ENCODE measurements around the gene IP6K3. TPM values are rescaled to one million over a fixed set of nuclear protein-coding genes. Genes with fewer than 3 reads are reported as not detected.
A peak's percentile ranks its signal among the peaks of the same experiment; 100 is the strongest.

IP6K3 gene
- total and polyA plus RNA-seq, 3 donors from 2014 or later, result 0.15 to 0.16 TPM; not detected in 1

DNA sequence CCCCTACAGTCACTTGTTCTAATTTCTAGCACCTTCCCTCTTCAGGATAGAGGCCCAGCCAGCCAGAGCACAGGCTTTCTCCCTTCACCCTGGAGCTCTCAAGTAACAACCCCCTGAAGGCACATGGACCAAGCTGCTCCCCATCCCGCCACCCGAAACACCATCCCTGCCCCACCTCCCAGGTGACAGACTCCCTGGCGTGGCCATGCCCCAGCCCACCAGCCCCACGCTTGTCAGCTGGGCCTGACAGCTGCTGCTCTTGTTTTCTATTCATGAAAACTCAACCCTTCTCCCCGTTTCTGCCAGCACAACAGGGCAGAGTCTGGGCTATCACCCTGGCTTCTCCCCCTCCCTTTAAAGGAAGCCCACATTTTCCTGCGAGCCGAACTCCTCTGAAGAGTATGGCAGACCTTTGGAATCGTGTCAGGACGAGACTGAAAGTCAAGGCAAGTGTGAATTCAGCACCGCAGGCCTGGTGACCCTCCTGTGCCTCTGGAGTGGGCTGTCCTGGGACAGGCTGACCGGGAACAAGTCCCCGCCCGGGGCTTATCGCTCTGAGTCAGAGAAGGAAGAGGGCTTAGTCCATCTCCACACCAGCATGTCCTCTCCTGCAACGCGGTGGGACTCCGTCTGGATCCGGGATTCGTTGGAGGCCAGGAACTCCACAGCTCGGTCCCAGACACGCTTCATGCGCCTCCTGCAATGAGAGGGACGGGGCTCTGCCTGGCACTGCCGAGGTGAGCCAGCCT is 25.6 kb upstream of the IP6K3 start:
- 58 to 69% methylated on average over 22 to 24 of the region's 24 CpGs for WGBS, 2 donors
- Histone ChIP-seq H3K27ac (peak overlapping the region; percentile 66 to 77), H3K4me3 (peak overlapping the region in 1 of 2 donors; percentile 15), H3K36me3 (ENCODE audit: low read depth, missing control alignments) (peaks cover 4% of the 10 kb centered on the region), H3K9me3 (no peaks in the 10 kb centered on the region), H3K27me3 (no peaks in the 10 kb centered on the region), H3K4me1 (peaks cover 24% of the 10 kb centered on the region)
- no peak for DNase-seq
- TF ChIP-seq, protein P1, sequence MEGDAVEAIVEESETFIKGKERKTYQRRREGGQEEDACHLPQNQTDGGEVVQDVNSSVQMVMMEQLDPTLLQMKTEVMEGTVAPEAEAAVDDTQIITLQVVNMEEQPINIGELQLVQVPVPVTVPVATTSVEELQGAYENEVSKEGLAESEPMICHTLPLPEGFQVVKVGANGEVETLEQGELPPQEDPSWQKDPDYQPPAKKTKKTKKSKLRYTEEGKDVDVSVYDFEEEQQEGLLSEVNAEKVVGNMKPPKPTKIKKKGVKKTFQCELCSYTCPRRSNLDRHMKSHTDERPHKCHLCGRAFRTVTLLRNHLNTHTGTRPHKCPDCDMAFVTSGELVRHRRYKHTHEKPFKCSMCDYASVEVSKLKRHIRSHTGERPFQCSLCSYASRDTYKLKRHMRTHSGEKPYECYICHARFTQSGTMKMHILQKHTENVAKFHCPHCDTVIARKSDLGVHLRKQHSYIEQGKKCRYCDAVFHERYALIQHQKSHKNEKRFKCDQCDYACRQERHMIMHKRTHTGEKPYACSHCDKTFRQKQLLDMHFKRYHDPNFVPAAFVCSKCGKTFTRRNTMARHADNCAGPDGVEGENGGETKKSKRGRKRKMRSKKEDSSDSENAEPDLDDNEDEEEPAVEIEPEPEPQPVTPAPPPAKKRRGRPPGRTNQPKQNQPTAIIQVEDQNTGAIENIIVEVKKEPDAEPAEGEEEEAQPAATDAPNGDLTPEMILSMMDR (IDR thresholded peaks at IDR 0.05), result no peak
- no peak for TF ChIP-seq POLR2A (IDR thresholded peaks at IDR 0.05)
- intact Hi-C loops (cut with DNase I; ENCODE audit: low total_unique reads), result loop anchor here (10.0 kb wide), 1 partner anchor 253 kb away; no protein-coding TSS in a partner anchor

DNA sequence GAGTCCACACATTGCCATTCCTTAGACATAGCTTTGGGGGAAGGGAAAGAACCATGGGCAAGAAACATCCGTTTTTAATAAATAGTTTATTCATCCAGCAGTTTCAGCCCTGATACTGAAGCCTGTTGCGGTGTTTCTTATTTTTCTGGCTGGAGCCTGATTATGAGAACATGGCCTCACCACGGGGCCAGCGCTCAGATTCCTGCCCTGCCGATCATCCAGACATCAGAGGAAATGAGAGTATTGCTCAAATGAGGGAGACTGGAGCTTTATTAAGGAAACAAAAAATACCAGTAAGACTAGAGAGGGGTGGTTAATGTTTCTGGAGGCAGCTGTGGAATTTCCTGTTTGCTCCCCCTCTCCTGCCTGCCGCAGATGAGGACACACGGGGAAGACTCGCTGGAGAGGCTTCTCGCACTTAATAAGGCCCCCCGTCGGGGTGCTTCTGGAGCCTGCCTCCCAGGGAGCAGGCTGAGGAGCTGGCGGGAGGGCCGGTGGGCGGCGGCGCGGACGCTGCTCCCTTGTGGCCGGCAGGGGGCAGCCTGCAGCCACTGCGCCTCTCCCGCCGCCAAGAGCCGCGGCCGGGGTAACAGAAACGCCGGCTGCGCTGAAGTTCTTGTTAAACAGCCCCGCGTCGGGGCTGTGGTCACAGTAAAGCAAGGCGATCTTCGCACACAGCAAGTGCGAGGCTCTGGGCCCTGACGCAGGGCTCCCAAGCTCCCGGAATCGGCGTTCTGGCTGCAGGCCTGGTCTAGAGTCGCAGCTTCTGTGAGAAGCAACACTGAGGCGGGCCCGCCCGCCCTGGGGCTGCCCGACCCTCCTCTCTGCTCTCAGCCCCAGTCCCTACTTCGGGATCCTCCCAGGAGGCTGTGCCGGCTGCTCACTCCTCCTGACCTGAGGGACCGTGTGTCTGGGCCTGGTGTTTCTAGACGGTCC is 24.7 kb upstream of the IP6K3 start:
- H3K27ac ChIP-seq, result peak overlapping the region; percentile 66 to 77
- 12 to 19% methylated on average over 20 to 47 of the region's 47 CpGs for WGBS, 2 donors
- peak; percentile 78 for DNase-seq
- peaks cover under 1% of the 10 kb centered on the region for H3K36me3 ChIP-seq (ENCODE audit: low read depth, missing control alignments)
- H3K9me3 ChIP-seq, result no peaks in the 10 kb centered on the region
- H3K4me1 ChIP-seq, result peaks cover 24% of the 10 kb centered on the region
- TF ChIP-seq, protein P1 (IDR thresholded peaks at IDR 0.05), result peak; percentile 89 to 93 (median 91)
- no peak for TF ChIP-seq POLR2A (IDR thresholded peaks at IDR 0.05)
- intact Hi-C loops (cut with DNase I; ENCODE audit: low total_unique reads), result loop anchor here (10.0 kb wide), 1 partner anchor 253 kb away; no protein-coding TSS in a partner anchor
- H3K27me3 ChIP-seq, result no peaks in the 10 kb centered on the region
- H3K4me3 ChIP-seq, result peak overlapping the region in 1 of 2 donors; percentile 15

DNA sequence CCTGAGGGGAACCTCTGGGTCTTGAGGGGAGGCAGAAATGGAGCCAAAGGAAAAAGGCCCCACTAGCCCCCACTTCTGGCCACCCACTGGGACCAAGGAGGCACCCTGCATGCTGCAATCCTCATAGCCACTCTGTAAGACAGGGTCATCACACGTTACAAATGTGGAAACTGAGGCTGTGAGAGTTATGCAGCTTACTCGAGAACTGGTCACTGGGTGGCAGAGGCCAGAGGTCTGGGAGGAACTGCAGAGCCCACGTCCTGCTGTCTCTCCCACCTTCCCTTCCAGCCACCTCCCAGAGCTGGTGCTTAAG is 24.1 kb upstream of the IP6K3 start:
- Histone ChIP-seq H3K4me1 (peaks cover 24% of the 10 kb centered on the region), H3K27ac (peak overlapping the region; percentile 66 to 77), H3K4me3 (no peak overlapping the region), H3K27me3 (no peaks in the 10 kb centered on the region), H3K9me3 (no peaks in the 10 kb centered on the region), H3K36me3 (ENCODE audit: low read depth, missing control alignments) (no peaks in the 10 kb centered on the region)
- 37 to 46% methylated on average over 2 to 3 of the region's 3 CpGs for WGBS, 2 donors
- DNase-seq, result no peak
- no peak for TF ChIP-seq POLR2A (IDR thresholded peaks at IDR 0.05)
- TF ChIP-seq, protein P1 (IDR thresholded peaks at IDR 0.05), result no peak
- intact Hi-C loops (cut with DNase I; ENCODE audit: low total_unique reads), result loop anchor here (10.0 kb wide), 1 partner anchor 254 kb away; no protein-coding TSS in a partner anchor

DNA sequence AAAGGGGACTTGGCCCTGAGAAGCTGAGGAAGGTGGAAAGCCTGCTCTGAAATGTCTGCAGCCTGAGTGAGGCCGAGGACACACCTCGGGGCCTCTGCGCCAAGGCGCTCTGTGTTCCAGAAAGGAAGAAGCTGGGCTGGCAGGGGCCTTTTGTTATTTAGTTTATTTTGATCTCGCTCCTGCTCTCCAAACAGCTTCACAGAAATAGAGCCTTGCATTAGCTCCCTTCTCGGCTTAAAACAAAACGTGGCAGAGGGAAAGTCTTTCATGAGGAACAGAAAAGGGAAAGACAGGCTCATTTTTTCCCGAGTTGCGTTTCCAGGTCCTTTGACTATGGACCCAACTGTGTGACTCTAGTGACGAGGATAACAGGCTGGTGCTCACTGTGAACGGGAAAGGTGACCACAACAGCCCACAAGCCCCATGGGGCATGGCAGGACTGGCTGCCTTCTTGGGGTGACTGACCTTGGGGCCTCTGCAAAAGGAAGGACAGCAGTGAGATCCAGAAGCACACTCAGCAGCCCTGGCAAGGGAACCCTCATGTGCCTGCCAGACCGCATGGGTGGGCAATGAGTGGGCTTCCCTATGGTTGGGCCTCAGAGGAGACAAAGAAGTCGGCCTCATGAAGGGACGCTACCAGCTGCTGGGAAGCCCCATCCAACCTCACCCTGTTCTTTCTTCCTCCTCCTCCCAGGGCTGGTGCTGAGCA is 23.6 kb upstream of the IP6K3 start:
- Histone ChIP-seq H3K4me3 (no peak overlapping the region), H3K27ac (peak overlapping the region in 1 of 2 donors; percentile 77), H3K4me1 (peaks cover 24% of the 10 kb centered on the region), H3K36me3 (ENCODE audit: low read depth, missing control alignments) (no peaks in the 10 kb centered on the region), H3K9me3 (no peaks in the 10 kb centered on the region), H3K27me3 (no peaks in the 10 kb centered on the region)
- WGBS, 2 donors, result 45 to 51% methylated on average over 14 of the region's 14 CpGs
- intact Hi-C loops (cut with DNase I; ENCODE audit: low total_unique reads), result loop anchor here (10.0 kb wide), 1 partner anchor 255 kb away; no protein-coding TSS in a partner anchor
- TF ChIP-seq, protein P1 (IDR thresholded peaks at IDR 0.05), result no peak
- TF ChIP-seq POLR2A (IDR thresholded peaks at IDR 0.05), result no peak
- peak; percentile 47 for DNase-seq

All from testis (tissue), 3 donors.